ENCODE measurements around the gene NFIB. TPM values are rescaled to one million over a fixed set of nuclear protein-coding genes. Genes with fewer than 3 reads are reported as not detected.

The NFIB gene
- total RNA-seq, 2 donors from 2014 or later: 5.3 to 14.1 TPM

GRCh38 chr9:14051419-14051818, 262.5 kb downstream of the NFIB start:
- DNase-seq: no peak
- no peaks in the 10 kb centered on the region for H3K9me3 ChIP-seq (ENCODE audit: control insufficient read depth, low read length)
- no peak overlapping the region for H3K9ac ChIP-seq (ENCODE audit: extremely low read depth, low read length, poor library complexity, severe bottlenecking)
- H3K4me1 Mint-ChIP-seq: peaks cover 8% of the 10 kb centered on the region
- no peak overlapping the region for H3K27ac ChIP-seq (ENCODE audit: low read depth, low read length)
- no peak for TF ChIP-seq CTCF (conservative IDR thresholded peaks at IDR 0.05)
- H3K36me3 Mint-ChIP-seq (ENCODE audit: low read depth): no peaks in the 10 kb centered on the region
- no peaks in the 10 kb centered on the region for H3K9me3 Mint-ChIP-seq
- H3K4me3 ChIP-seq (ENCODE audit: low read length): no peak overlapping the region
- no peaks in the 10 kb centered on the region for H3K36me3 ChIP-seq (ENCODE audit: control insufficient read depth, insufficient read depth, low read length)
- H3K27me3 ChIP-seq (ENCODE audit: control insufficient read depth, insufficient read depth, low read length, poor library complexity, severe bottlenecking): no peaks in the 10 kb centered on the region
- H3K4me1 ChIP-seq (ENCODE audit: control insufficient read depth, insufficient read depth, low read length): no peaks in the 10 kb centered on the region
- no peak overlapping the region for H3K27ac Mint-ChIP-seq
- H3K27me3 Mint-ChIP-seq (ENCODE audit: insufficient read depth): no peaks in the 10 kb centered on the region
- H3K4me3 Mint-ChIP-seq: no peak overlapping the region

DNA sequence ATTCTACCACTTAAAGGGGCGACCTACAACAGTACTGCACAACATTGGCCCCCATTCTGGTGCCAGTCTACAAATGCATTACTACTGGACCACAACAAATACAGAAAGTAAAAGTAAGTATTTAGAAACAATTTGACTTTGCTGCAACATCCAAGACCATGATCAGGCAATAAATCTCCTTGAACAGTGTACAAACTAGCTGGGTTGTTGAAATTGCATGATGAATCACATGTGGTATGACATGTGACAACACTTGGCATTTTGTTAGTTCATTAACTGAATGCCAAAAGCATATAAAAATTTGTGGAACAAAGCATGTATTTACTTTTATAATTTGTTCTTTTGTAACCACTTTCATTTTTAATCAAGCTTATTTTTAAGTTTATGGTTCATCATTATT, 270.5 kb downstream of the NFIB start:
- 92 to 100% methylated on average over 1 of the region's 1 CpG for WGBS, 2 experiments (ENCODE audit: insufficient coverage in 1 of 2, insufficient read length in 1 of 2)
- H3K27ac Mint-ChIP-seq: no peak overlapping the region
- no peaks in the 10 kb centered on the region for H3K4me1 Mint-ChIP-seq

DNA sequence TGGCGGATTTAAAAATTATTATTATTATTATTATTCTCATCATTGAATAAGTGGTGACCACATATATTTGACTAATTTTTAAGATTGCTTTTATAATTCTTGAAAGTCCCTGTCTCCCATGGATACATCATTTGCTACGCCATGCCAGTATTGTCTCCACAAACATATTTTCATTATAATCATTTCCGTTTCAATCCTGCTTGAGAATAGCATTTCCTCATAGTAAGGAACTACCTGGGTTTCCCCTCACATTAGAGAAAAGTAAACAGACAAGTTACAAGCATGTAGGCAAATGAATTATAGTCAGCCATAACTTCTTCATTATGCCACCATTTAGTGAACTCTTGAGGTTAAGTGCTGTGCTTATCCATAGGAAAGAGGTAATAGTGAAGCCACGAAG, 276.6 kb downstream of the NFIB start:
- Histone ChIP-seq H3K4me1 (ENCODE audit: control insufficient read depth, insufficient read depth, low read length) (no peaks in the 10 kb centered on the region), H3K4me3 (ENCODE audit: low read length) (no peak overlapping the region), H3K27me3 (ENCODE audit: control insufficient read depth, insufficient read depth, low read length, poor library complexity, severe bottlenecking) (no peaks in the 10 kb centered on the region), H3K27ac (ENCODE audit: low read depth, low read length) (no peak overlapping the region), H3K9me3 (ENCODE audit: control insufficient read depth, low read length) (no peaks in the 10 kb centered on the region), H3K36me3 (ENCODE audit: control insufficient read depth, insufficient read depth, low read length) (no peaks in the 10 kb centered on the region), H3K9ac (ENCODE audit: extremely low read depth, low read length, poor library complexity, severe bottlenecking) (no peak overlapping the region)
- WGBS, 2 experiments (ENCODE audit: insufficient coverage in 1 of 2, insufficient read length in 1 of 2): 81 to 94% methylated on average over 3 of the region's 4 CpGs
- DNase-seq: no peak
- Mint-ChIP-seq H3K4me1 (no peaks in the 10 kb centered on the region), H3K9me3 (no peaks in the 10 kb centered on the region), H3K27me3 (ENCODE audit: insufficient read depth) (no peaks in the 10 kb centered on the region), H3K4me3 (no peak overlapping the region), H3K36me3 (ENCODE audit: low read depth) (no peaks in the 10 kb centered on the region), H3K27ac (no peak overlapping the region)
- no peak for TF ChIP-seq CTCF (conservative IDR thresholded peaks at IDR 0.05)

More for the DNA sequence above, 270.5 kb downstream of the NFIB start:
- H3K4me3 Mint-ChIP-seq: no peak overlapping the region
- no peak for DNase-seq
- Histone ChIP-seq H3K27me3 (ENCODE audit: control insufficient read depth, insufficient read depth, low read length, poor library complexity, severe bottlenecking) (no peaks in the 10 kb centered on the region), H3K36me3 (ENCODE audit: control insufficient read depth, insufficient read depth, low read length) (no peaks in the 10 kb centered on the region), H3K9me3 (ENCODE audit: control insufficient read depth, low read length) (no peaks in the 10 kb centered on the region), H3K4me3 (ENCODE audit: low read length) (no peak overlapping the region), H3K9ac (ENCODE audit: extremely low read depth, low read length, poor library complexity, severe bottlenecking) (no peak overlapping the region), H3K4me1 (ENCODE audit: control insufficient read depth, insufficient read depth, low read length) (no peaks in the 10 kb centered on the region), H3K27ac (ENCODE audit: low read depth, low read length) (no peak overlapping the region)
- no peak for TF ChIP-seq CTCF (conservative IDR thresholded peaks at IDR 0.05)
- no peaks in the 10 kb centered on the region for H3K36me3 Mint-ChIP-seq (ENCODE audit: low read depth)
- no peaks in the 10 kb centered on the region for H3K9me3 Mint-ChIP-seq
- no peaks in the 10 kb centered on the region for H3K27me3 Mint-ChIP-seq (ENCODE audit: insufficient read depth)

Measured in endodermal cell (in vitro differentiated cells).